ENCODE results near the gene AREG. TPM values are rescaled to one million over a fixed set of nuclear protein-coding genes. Genes with fewer than 3 reads are reported as not detected.

The AREG gene
- total and polyA plus RNA-seq, 2 experiments from 2014 or later: 0.45 TPM; not detected in 1

GRCh38 chr4:74439952-74440351, 5.0 kb upstream of the AREG start:
- peaks cover 12% of the 10 kb centered on the region for H3K27me3 ChIP-seq (ENCODE audit: insufficient read depth)
- H3K36me3 Mint-ChIP-seq (ENCODE audit: low read depth): no peaks in the 10 kb centered on the region
- no peak overlapping the region for H3K4me2 ChIP-seq
- ATAC-seq (no peak), DNase-seq (ENCODE audit: low spot score) (no peak)
- H3K4me3 ChIP-seq: no peak overlapping the region
- no peak overlapping the region for H2AFZ ChIP-seq
- H3K27ac ChIP-seq (ENCODE audit: low read depth): no peak overlapping the region
- no peak overlapping the region for H3K27ac Mint-ChIP-seq
- H3K79me2 ChIP-seq (replicated peaks; ENCODE audit: insufficient read depth): no peaks in the 10 kb centered on the region
- no peaks in the 10 kb centered on the region for H3K9me2 ChIP-seq (ENCODE audit: insufficient read depth)
- TF ChIP-seq JUNB (IDR thresholded peaks at IDR 0.05; ENCODE audit: unreplicated experiment) (no peak), ZNF114 (CRISPR knock-in tag; IDR thresholded peaks at IDR 0.05) (no peak), ZNF331 (CRISPR knock-in tag; IDR thresholded peaks at IDR 0.05; ENCODE audit: low read depth) (no peak), EZH2 (IDR thresholded peaks at IDR 0.05; ENCODE audit: low read depth, unreplicated experiment) (no peak), POLR2AphosphoS5 (IDR thresholded peaks at IDR 0.05; ENCODE audit: low read depth) (no peak), REST (IDR thresholded peaks at IDR 0.05; ENCODE audit: unreplicated experiment) (no peak), STAT1 (IDR thresholded peaks at IDR 0.05; ENCODE audit: unreplicated experiment) (no peak), EZH2phosphoT487 (IDR thresholded peaks at IDR 0.05; ENCODE audit: unreplicated experiment) (no peak), NANOG (IDR thresholded peaks at IDR 0.05; ENCODE audit: borderline replicate concordance) (no peak), CTCF (conservative IDR thresholded peaks at IDR 0.05; ENCODE audit: low read depth in 2 of 2) (no peak)
- H3K27me3 Mint-ChIP-seq (ENCODE audit: insufficient read depth, low read depth, poor library complexity): peaks cover 13% of the 10 kb centered on the region
- no peaks in the 10 kb centered on the region for H3K4me1 Mint-ChIP-seq
- H3K36me3 ChIP-seq (ENCODE audit: insufficient read depth): no peaks in the 10 kb centered on the region
- no peaks in the 10 kb centered on the region for H4K20me1 ChIP-seq (replicated peaks; ENCODE audit: insufficient read depth)
- H3K4me3 Mint-ChIP-seq: no peak overlapping the region
- no peaks in the 10 kb centered on the region for H3K9me3 Mint-ChIP-seq
- H3K4me1 ChIP-seq (ENCODE audit: insufficient read depth): no peaks in the 10 kb centered on the region
- no peaks in the 10 kb centered on the region for H3F3A ChIP-seq (replicated peaks; ENCODE audit: low read depth)

GRCh38 chr4:74440356-74440755, 4.6 kb upstream of the AREG start:
- no peaks in the 10 kb centered on the region for H3K36me3 ChIP-seq (ENCODE audit: insufficient read depth)
- Mint-ChIP-seq H3K27me3 (ENCODE audit: insufficient read depth, low read depth, poor library complexity) (peaks cover 16% of the 10 kb centered on the region), H3K27ac (no peak overlapping the region), H3K4me1 (peaks cover 2% of the 10 kb centered on the region; the same call in 2 of the 3 replicates), H3K4me3 (no peak overlapping the region), H3K9me3 (no peaks in the 10 kb centered on the region), H3K36me3 (ENCODE audit: low read depth) (no peaks in the 10 kb centered on the region)
- H3K79me2 ChIP-seq (replicated peaks; ENCODE audit: insufficient read depth): no peaks in the 10 kb centered on the region
- no peaks in the 10 kb centered on the region for H3K4me1 ChIP-seq (ENCODE audit: insufficient read depth)
- peaks cover 1% of the 10 kb centered on the region; the same call in 1 of the 2 replicates for H3F3A ChIP-seq (replicated peaks; ENCODE audit: low read depth)
- no peak overlapping the region for H3K4me2 ChIP-seq
- H2AFZ ChIP-seq: no peak overlapping the region
- peaks cover 15% of the 10 kb centered on the region for H3K27me3 ChIP-seq (ENCODE audit: insufficient read depth)
- no peaks in the 10 kb centered on the region for H3K9me2 ChIP-seq (ENCODE audit: insufficient read depth)
- ATAC-seq: no peak
- no peak overlapping the region for H3K27ac ChIP-seq (ENCODE audit: low read depth)
- no peaks in the 10 kb centered on the region for H4K20me1 ChIP-seq (replicated peaks; ENCODE audit: insufficient read depth)
- TF ChIP-seq STAT1 (IDR thresholded peaks at IDR 0.05; ENCODE audit: unreplicated experiment) (no peak), ZNF331 (CRISPR knock-in tag; IDR thresholded peaks at IDR 0.05; ENCODE audit: low read depth) (no peak)
- no peak overlapping the region for H3K4me3 ChIP-seq
- DNase-seq (ENCODE audit: low spot score): no peak
